GM12872 (cell line): ENCODE measurements around the gene ELF1.

Experiments used
- CTCF ChIP-seq: IDR thresholded peaks from 3 replicates; pipeline ENCODE4 v1.5.1; 2011; ENCODE audit warnings: low read depth, mild to moderate bottlenecking, low read length, moderate library complexity; ENCODE audit not compliant: insufficient read depth

The ELF1 gene

DNA sequence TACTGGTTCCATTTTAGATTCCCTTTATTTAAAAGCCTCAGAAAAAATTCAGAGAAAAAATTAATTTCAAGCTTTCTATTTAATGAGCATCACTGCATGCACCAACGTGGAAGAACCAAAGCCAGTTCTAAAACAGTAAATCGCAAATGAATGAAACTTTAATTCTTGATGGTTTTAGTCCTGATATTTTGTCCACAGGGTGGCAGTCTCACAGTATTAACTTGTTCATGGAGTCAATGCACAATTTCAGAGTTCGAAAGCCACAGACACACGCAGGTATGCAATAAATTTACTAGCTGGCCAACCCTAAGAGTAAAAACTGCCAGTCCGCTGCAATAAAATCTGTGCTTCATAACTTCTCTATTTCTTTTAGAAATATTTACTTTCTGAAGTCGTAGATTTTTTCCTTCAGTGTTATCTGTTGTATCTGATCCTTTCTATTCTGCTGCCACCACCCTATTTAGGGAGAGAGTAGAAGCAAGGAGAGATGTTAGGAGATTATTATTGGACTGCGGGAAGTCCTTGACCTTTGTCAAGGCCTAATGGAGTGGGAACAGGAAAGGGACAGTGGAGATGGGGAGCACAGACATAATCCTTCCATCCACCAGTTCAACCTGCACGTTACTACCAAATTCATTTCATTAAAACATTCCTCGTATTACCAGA lies 35.2 kb upstream of the ELF1 start:
- peak; percentile 51; the same call in 2 of the 3 replicates for TF ChIP-seq CTCF

DNA sequence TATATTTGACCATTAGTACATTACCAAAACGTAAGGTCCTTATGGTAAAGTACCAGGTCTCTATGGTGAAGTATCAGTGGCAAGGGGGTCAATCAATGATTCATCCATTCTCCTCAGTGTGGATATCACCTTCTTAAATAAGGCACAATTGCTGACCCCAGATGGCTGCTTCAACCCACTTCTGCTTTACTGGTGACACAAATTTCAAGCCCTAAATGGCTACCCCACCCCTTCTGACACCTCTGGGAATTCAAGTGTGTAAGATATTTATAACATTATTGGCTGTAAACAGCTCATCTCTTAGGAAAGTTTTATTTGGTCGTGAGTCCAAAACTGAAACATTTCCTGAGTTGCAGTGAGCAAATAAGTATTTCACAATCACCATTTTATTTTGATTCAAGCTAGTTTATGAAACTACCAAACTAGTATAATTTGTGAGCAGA lies 34.3 kb upstream of the ELF1 start:
- TF ChIP-seq CTCF = no peak

DNA sequence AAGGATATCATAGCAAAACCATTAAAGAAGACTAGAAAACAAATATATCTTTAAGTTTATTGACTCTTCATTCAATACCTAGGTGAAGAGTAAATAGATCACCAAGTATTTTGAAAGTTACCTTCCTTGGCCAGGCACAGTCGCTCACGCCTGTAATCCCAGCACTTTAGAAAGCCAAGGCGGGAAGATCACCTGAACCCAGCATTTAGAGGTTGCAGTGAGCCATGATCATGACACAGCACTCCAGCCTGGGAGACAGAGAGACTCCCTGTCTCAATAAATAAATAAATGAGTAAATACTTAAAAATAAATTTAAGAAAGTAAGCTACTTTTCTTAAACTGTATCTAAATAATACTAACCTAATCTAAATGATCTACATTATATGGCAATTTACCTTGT lies 33.3 kb upstream of the ELF1 start:
- no peak for TF ChIP-seq CTCF

- no peak for TF ChIP-seq CTCF
Measured at GRCh38 chr13:41049480-41050440, 30.6 kb upstream of the ELF1 start.

DNA sequence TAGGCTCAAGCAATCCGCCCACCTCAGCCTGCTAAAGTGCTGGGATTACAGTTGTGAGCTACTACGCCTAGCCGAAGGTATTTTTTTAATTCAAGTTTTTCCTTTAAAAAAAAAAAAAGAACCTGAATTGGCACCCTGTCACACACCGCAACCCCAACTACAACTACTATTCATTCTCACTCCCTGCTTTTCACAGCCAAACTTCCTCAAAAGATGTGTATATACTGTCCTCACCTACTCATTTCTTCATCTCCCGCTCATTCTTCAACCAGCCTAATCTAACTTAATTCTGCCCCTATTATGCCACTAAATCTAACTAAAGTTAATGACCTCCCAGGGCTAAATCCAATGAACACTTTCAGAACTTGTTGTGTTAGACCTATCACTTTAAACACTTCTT lies 29.5 kb upstream of the ELF1 start:
- no peak for TF ChIP-seq CTCF

- no peak for TF ChIP-seq CTCF
Measured at GRCh38 chr13:41040584-41041334, 21.6 kb upstream of the ELF1 start.

- no peak for TF ChIP-seq CTCF
Measured at GRCh38 chr13:41039746-41040145, 20.6 kb upstream of the ELF1 start.
